GM12874 (cell line): ENCODE results near the gene TBC1D16.

Experiments used
- TF ChIP-seq, protein P1 (sequence below): IDR thresholded peaks from 2 replicates; pipeline ENCODE4 v1.5.1; 2011; ENCODE audit warnings: low read depth, mild to moderate bottlenecking, control low read depth, low read length, moderate library complexity; ENCODE audit not compliant: insufficient read depth

Gene TBC1D16

DNA sequence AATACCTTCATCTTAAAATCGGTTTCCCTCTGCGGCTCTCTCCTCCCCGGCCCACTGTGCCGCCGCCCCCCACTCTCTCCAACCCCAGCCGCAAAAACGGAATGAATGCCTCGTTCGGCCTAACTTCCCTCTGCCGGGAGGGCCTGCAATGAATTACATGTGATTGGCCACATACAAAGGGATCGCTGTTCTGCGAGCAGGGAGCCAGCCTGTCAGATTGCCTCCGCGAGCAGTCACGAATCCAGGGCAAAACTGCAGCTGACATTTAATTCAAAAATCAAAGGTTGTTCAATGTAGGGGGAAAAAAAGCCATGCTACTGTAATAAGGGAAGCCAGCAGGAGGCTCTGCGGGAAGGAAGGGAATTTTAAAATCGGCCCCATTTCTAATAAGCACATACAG lies 84.9 kb downstream of the TBC1D16 start:
- TF ChIP-seq, protein P1, sequence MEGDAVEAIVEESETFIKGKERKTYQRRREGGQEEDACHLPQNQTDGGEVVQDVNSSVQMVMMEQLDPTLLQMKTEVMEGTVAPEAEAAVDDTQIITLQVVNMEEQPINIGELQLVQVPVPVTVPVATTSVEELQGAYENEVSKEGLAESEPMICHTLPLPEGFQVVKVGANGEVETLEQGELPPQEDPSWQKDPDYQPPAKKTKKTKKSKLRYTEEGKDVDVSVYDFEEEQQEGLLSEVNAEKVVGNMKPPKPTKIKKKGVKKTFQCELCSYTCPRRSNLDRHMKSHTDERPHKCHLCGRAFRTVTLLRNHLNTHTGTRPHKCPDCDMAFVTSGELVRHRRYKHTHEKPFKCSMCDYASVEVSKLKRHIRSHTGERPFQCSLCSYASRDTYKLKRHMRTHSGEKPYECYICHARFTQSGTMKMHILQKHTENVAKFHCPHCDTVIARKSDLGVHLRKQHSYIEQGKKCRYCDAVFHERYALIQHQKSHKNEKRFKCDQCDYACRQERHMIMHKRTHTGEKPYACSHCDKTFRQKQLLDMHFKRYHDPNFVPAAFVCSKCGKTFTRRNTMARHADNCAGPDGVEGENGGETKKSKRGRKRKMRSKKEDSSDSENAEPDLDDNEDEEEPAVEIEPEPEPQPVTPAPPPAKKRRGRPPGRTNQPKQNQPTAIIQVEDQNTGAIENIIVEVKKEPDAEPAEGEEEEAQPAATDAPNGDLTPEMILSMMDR: no peak

DNA sequence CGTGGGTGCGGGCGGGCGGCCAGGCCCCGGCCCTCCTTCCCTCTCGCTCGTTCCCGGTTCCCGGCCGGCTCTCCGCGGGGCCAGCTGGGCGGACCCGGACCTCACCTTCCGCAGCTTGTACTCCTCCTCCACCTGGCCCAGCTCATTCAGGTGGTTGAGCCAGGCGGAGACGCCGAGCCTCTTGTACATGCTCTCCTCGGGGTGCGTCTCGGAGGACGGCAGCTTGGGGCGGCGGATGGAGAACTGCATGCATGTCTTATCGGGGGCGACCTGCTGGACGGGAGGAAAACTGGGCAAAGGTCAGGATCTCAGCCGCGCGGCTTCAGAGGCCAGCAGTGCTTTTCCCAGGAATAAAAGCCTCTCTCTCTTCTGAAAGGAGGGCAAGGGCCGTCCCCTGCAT lies 85.4 kb downstream of the TBC1D16 start:
- TF ChIP-seq, protein P1: no peak

DNA sequence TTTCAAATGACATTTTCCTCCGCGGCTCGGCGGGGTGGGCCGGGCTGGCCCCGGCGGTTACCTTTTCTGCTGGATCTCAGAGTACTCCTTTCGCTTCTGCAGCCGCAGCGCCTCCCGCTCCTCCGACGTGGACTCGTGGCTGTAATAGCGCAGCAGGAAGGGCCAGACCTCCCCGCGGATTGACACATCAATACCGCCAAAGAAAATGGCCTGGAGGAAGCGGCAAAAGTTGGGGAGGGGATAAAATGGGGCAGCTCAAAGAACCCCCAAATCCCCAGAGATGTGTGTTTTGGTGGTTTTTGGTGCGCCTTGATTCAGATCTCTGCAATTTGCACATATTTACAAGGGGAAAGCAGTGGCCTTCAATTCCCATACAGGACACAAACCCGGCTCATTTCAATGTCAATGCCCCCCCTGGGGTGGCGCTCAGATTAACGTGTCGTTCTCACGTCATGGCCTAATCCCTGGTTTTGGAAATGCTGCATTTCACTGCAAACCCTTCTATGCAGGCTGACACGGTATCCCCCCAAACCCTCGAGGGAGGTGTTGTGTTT lies 85.9 kb downstream of the TBC1D16 start:
- TF ChIP-seq, protein P1: no peak

DNA sequence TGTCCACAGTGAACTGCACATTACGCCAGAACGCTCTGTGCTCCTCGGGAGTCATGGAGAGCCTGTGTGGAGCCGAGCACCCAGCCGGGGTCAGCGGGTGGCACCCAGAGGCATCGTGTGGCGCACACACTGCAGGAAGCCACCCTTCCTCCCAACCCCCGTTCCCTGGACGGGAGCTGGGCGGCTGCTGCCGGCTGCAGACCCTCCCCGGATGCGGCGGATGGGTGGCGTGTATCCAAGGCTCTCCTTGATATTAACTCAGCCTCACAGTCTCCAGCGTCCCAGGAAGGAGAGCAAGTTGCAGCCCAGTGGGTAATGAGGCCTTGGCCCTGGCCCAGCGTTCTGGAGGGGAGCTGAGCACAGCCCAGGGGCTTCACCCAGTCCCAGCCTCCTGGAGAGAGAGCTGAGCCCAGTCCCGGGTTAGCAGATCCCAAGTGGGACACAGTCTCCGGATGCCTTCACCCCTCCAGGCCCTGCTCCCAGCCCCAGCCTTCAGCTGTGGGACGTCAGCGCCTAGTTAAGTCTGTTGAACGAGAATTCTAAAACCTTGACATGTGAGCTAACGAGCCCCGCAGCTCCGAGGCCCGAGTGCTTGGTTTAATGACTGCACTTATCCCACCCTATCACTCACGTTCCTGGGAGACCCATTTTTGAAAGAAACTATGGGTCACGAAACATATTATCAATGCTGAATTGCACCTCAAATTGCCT lies 86.6 kb downstream of the TBC1D16 start:
- TF ChIP-seq, protein P1: no peak

DNA sequence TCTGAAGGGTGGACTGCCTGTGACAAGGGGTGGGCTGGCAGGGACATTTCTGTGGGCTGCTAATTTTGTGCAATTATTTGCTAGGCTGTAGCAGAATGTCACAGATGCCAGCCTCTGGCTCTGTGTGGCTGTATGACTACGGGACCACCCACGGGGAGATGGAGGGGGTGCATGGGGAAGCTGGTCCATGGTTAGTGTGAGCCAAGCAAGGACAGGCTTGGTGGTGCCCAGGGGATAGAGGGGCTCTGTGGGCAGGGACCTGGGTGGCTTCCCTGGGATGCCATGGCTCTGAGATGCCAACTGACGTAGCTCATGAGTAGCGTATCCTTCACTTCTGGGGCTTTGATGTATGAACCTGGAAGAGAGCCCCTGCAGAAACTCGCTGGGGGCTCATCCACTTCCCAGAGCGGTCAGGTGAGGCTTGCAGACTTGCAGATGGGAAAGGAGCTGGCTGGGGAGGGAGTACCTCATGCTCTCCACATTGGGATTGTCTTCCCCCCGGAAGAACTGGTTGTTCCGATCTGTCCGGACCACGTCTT lies 87.2 kb downstream of the TBC1D16 start:
- TF ChIP-seq, protein P1: no peak

DNA sequence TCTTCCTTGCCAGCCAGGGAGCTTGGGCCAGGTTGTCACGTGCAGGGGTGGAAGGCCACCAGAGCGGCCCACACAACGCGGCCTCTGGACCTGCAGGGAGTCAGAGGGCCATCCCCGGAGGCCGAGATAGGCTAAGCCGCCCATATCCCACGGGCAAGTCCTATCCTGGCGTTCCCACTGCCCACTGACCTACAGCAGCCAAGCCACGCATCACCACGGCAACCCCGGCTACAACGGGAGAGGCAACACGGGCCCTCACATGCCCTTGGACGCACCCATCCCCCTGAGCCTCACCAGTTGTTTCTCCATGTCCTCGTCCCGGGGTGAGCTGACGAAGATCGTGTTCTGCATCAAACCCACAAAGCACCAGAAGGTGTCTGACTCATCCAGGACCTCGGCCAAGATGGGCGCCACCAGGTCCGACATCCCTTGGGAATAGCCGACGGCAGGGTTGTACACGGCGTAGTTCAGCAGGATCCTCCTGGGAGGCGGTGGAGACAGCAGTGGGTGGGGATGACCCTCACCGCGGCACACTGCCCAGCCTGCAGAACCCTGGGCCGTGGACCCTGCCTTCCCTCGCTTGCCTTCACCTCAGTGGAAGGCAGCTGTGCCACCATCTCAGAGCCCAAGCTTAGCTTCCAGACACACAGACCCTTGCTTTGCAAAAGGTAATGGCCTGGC lies 88.2 kb downstream of the TBC1D16 start:
- TF ChIP-seq, protein P1: no peak
